Breast epithelium (tissue), 4 donors: ENCODE measurements around the gene PKMYT1. TPM values are rescaled to one million over a fixed set of nuclear protein-coding genes. Genes with fewer than 3 reads are reported as not detected.

Source experiments
- DNase-seq, 2 donors: peaks; one replicate each; pipeline ENCODE4 v3.0.0-alpha.2; 2019; ENCODE audit warnings: low spot score in 2 of 2
- H3K27ac ChIP-seq, 2 donors: fragments of 200-600 bp; sonication (generic) in 1 of 2; one replicate each; pipeline ENCODE4 v1.5.1; 2016 to 2019; ENCODE audit warnings: mild to moderate bottlenecking in 1 of 2
- H3K27me3 ChIP-seq, 2 donors: fragments of 200-600 bp; sonication (generic) in 1 of 2; one replicate each; pipeline versions ENCODE4 v1.5.1 to v1.6.0; 2017 to 2019; ENCODE audit warnings: control low read depth in 1 of 2, mild to moderate bottlenecking in 1 of 2
- H3K36me3 ChIP-seq: fragments of 200-600 bp; one replicate; pipeline ENCODE4 v1.5.1; 2019
- H3K4me1 ChIP-seq, 2 donors: fragments of 200-600 bp; sonication (generic); one replicate each; pipeline ENCODE4 v1.5.1; 2016 to 2019; ENCODE audit warnings: control low read depth in 1 of 2
- H3K4me3 ChIP-seq, 3 donors: fragments of 200-600 bp; sonication (generic); 1 replicate in 2 of 3; 2 replicates in 1 of 3; pipeline ENCODE4 v1.5.1; 2016 to 2019; ENCODE audit warnings: mild to moderate bottlenecking in 3 of 3, moderate library complexity in 2 of 3
- H3K9me3 ChIP-seq, 2 donors: fragments of 200-600 bp; sonication (generic) in 1 of 2; one replicate each; pipeline ENCODE4 v1.5.1; 2016 to 2019; ENCODE audit warnings: control low read depth in 1 of 2
- CTCF ChIP-seq, 3 donors: fragments of 450-650 bp; IDR thresholded peaks; one replicate each; pipeline ENCODE4 v1.5.1; 2016 to 2017; ENCODE audit warnings: antibody characterized with exemption in 3 of 3, mild to moderate bottlenecking in 3 of 3, moderate library complexity in 3 of 3
- POLR2A ChIP-seq: fragments of 450-650 bp; IDR thresholded peaks from one replicate; pipeline ENCODE4 v1.6.1; 2016; ENCODE audit warnings: antibody characterized with exemption, mild to moderate bottlenecking, moderate library complexity
- POLR2AphosphoS5 ChIP-seq, 3 donors: sonication (generic); formaldehyde crosslinking; IDR thresholded peaks; one replicate each; pipeline ENCODE4 v1.6.1; 2017; ENCODE audit warnings: antibody characterized with exemption in 3 of 3
- intact Hi-C: fragments of 100-400 bp; cut with DNase I; formaldehyde crosslinking; loops from one replicate; pipeline ENCODE4 v1.15.1; 2023; ENCODE audit warnings: low total_unique reads
- total RNA-seq, 3 donors: library from RNA; depleted of rRNA; stranded (reverse); fragments of >200 nt; gene quantifications; one replicate each; pipeline ENCODE4 v1.1.0, GENCODE V29; 2016

PKMYT1 gene
- total RNA-seq, 3 donors from 2014 or later = 0.66 to 1.4 (median 0.73) TPM

- no peak for DNase-seq
- TF ChIP-seq CTCF (IDR thresholded peaks at IDR 0.05) = no peak
- TF ChIP-seq POLR2AphosphoS5 (IDR thresholded peaks at IDR 0.05) = no peak
- TF ChIP-seq POLR2A = no peak
- H3K27me3 ChIP-seq = peaks cover 3 to 23% of the 10 kb centered on the region in 2 donors
- H3K4me1 ChIP-seq = peaks cover 11 to 15% of the 10 kb centered on the region in 2 donors
- no peaks in the 10 kb centered on the region for H3K9me3 ChIP-seq
- no peaks in the 10 kb centered on the region for H3K36me3 ChIP-seq
- no peak within 1 kb of the TSS for H3K27ac ChIP-seq
- no peak within 1 kb of the TSS for H3K4me3 ChIP-seq
- intact Hi-C loops = no loop called here
Measured at GRCh38 chr16:3017794-3018506, 37.7 kb upstream of the PKMYT1 start, which contains the start of gene CLDN6. Gene CLDN6 (minus strand): TSS chr16:3018183. CDS start chr16:3016021, 2,162 bp downstream.

GRCh38 chr16:3017344-3017743 is 37.1 kb upstream of the PKMYT1 start:
- no peak for DNase-seq
- Histone ChIP-seq H3K4me3 (no peak overlapping the region), H3K27me3 (peaks cover 3 to 26% of the 10 kb centered on the region in 2 donors), H3K4me1 (peaks cover 6 to 9% of the 10 kb centered on the region in 2 donors), H3K9me3 (no peaks in the 10 kb centered on the region), H3K27ac (no peak overlapping the region), H3K36me3 (no peaks in the 10 kb centered on the region)
- no peak for TF ChIP-seq CTCF (IDR thresholded peaks at IDR 0.05)
- TF ChIP-seq POLR2A = no peak
- no peak for TF ChIP-seq POLR2AphosphoS5 (IDR thresholded peaks at IDR 0.05)
- intact Hi-C loops = no loop called here

- no peak for DNase-seq
Measured at GRCh38 chr16:3015865-3016521, 35.7 kb upstream of the PKMYT1 start.

GRCh38 chr16:3014971-3015370 is 34.7 kb upstream of the PKMYT1 start:
- Histone ChIP-seq H3K9me3 (no peaks in the 10 kb centered on the region), H3K27me3 (peaks cover 3 to 40% of the 10 kb centered on the region in 2 donors), H3K4me3 (no peak overlapping the region), H3K27ac (no peak overlapping the region), H3K36me3 (no peaks in the 10 kb centered on the region), H3K4me1 (no peaks in the 10 kb centered on the region)
- intact Hi-C loops = no loop called here
- no peak for DNase-seq
- TF ChIP-seq POLR2AphosphoS5 (IDR thresholded peaks at IDR 0.05) = no peak
- no peak for TF ChIP-seq POLR2A

More at GRCh38 chr16:3015865-3016521, 35.7 kb upstream of the PKMYT1 start:
- H3K9me3 ChIP-seq = no peaks in the 10 kb centered on the region
- H3K4me3 ChIP-seq = no peak overlapping the region
- peaks cover 3 to 36% of the 10 kb centered on the region in 2 donors for H3K27me3 ChIP-seq
- H3K27ac ChIP-seq = no peak overlapping the region
- no peaks in the 10 kb centered on the region for H3K4me1 ChIP-seq
- H3K36me3 ChIP-seq = no peaks in the 10 kb centered on the region
- intact Hi-C loops = no loop called here
- no peak for TF ChIP-seq POLR2A
- no peak for TF ChIP-seq POLR2AphosphoS5 (IDR thresholded peaks at IDR 0.05)
- TF ChIP-seq CTCF (IDR thresholded peaks at IDR 0.05) = no peak

GRCh38 chr16:3013998-3014690 is 33.9 kb upstream of the PKMYT1 start:
- no peak overlapping the region for H3K4me3 ChIP-seq

More at GRCh38 chr16:3013998-3014690, 33.9 kb upstream of the PKMYT1 start:
- H3K27me3 ChIP-seq = peaks cover 3 to 40% of the 10 kb centered on the region in 2 donors
- H3K9me3 ChIP-seq = no peaks in the 10 kb centered on the region
- intact Hi-C loops = no loop called here
- no peak overlapping the region for H3K27ac ChIP-seq
- H3K4me1 ChIP-seq = no peaks in the 10 kb centered on the region
- H3K36me3 ChIP-seq = no peaks in the 10 kb centered on the region
- TF ChIP-seq POLR2A = no peak
- TF ChIP-seq POLR2AphosphoS5 (IDR thresholded peaks at IDR 0.05) = no peak
- TF ChIP-seq CTCF (IDR thresholded peaks at IDR 0.05) = no peak
- no peak for DNase-seq
